ENCODE data around the gene CACNA1I. TPM values are rescaled to one million over a fixed set of nuclear protein-coding genes. Genes with fewer than 3 reads are reported as not detected.

CACNA1I gene
- total and polyA plus RNA-seq, 2 donors (not counting 3 experiments of a cell fraction or from before 2014, with no cell fraction given), result not detected

GRCh38 chr22:39563571-39564428 lies 6.8 kb upstream of the CACNA1I start:
- Histone ChIP-seq H3K36me3 (ENCODE audit: control insufficient read depth in 2 of 2, extremely low read depth in 1 of 2, insufficient read depth in 2 of 2, low read length in 2 of 2) (no peaks in the 10 kb centered on the region), H3K4me2 (ENCODE audit: insufficient read depth, low read length) (no peak overlapping the region), H3K9me1 (replicated peaks; ENCODE audit: control insufficient read depth, extremely low read depth, insufficient read depth, low read length) (no peaks in the 10 kb centered on the region), H2AFZ (ENCODE audit: low read depth, low read length) (no peak overlapping the region), H3K27me3 (ENCODE audit: control insufficient read depth in 2 of 2, insufficient read depth in 2 of 2, low read length in 2 of 2) (peaks cover 5 to 8% of the 10 kb centered on the region in 2 experiments), H3K9me3 (replicated peaks; ENCODE audit: control insufficient read depth, insufficient read depth, low read length) (no peaks in the 10 kb centered on the region), H3K4me1 (ENCODE audit: control insufficient read depth, extremely low read depth, insufficient read depth, low read length) (no peaks in the 10 kb centered on the region), H4K20me1 (replicated peaks; ENCODE audit: control insufficient read depth, extremely low read depth, insufficient read depth, low read length) (no peaks in the 10 kb centered on the region), H3K27ac (ENCODE audit: insufficient read depth, low read depth, low read length) (no peak overlapping the region), H3K79me2 (ENCODE audit: control insufficient read depth, insufficient read depth, low read length) (no peaks in the 10 kb centered on the region), H3K4me3 (replicated peaks in 1 of 3; ENCODE audit: insufficient read depth in 1 of 3, low read depth in 1 of 3, low read length in 3 of 3) (no peak overlapping the region), H3K9ac (replicated peaks; ENCODE audit: extremely low read depth, insufficient read depth, low read length) (no peak overlapping the region)
- TF ChIP-seq POLR2AphosphoS5 (IDR thresholded peaks at IDR 0.05; ENCODE audit: insufficient read depth, low read depth, low read length) (no peak), CTCF (IDR thresholded peaks at IDR 0.05; ENCODE audit: extremely low read depth in 1 of 2, insufficient read depth in 1 of 2, low read depth in 1 of 2, low read length in 2 of 2) (no peak), FOS (IDR thresholded peaks at IDR 0.05; ENCODE audit: borderline replicate concordance, insufficient read depth, low read length) (no peak)
- FAIRE-seq, result no peak
- ChIA-PET CTCF (interaction anchor here (1.1 kb wide), 1 partner anchor 461 kb away, joined by 3 read pairs; no protein-coding TSS in a partner anchor), POLR2A (no interaction called here)
- BruUV-seq (replicated peaks), result no TSS peak
- dilution Hi-C loops (cut with MboI; ENCODE audit: extremely low pct_ligation_motif_present, low sequenced_read_pairs), result loop anchor here (25.0 kb wide), 1 partner anchor 449 kb away; no protein-coding TSS in a partner anchor
- intact Hi-C loops (cut with micrococcal nuclease), result no loop called here
- no peak for DNase-seq (ENCODE audit: low read depth, low spot score)
